Measurements from ENCODE around the gene URGCP.

DNA sequence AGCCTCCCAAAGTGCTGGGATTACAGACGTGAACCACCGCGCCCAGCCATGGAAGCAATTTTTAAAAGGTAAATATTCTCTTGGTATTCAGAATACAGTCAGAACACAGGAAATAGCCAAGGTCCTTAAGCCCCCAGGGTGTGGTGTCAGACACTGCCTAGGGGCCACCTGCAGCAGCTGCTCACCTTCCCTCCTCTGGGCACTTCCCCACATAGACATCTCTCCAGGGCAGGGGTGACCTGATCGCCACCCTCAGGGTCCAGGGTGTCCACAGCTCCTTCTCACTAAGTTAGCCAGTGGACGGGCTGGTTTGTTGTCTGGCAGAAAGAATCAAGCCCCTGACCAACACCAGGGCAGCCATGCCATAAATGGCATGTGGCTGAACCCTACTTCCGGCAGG, 15.9 kb downstream of the URGCP start:
- TF ChIP-seq POLR2A (IDR thresholded peaks at IDR 0.05; ENCODE audit: low read depth, low read length) (no peak), CHD1 (IDR thresholded peaks at IDR 0.05; ENCODE audit: low read depth, low read length) (no peak), SMC3 (IDR thresholded peaks at IDR 0.05; ENCODE audit: low read depth, low read length) (no peak), MAFK (IDR thresholded peaks at IDR 0.05; ENCODE audit: low read depth, low read length) (no peak), BHLHE40 (IDR thresholded peaks at IDR 0.05; ENCODE audit: low read depth, low read length) (no peak), MAZ (IDR thresholded peaks at IDR 0.05; ENCODE audit: borderline replicate concordance, low read depth, low read length) (no peak), RAD21 (IDR thresholded peaks at IDR 0.05; ENCODE audit: low read length) (no peak), MXI1 (IDR thresholded peaks at IDR 0.05; ENCODE audit: borderline replicate concordance, low read depth, low read length) (no peak), FOS (IDR thresholded peaks at IDR 0.05; ENCODE audit: low read depth, low read length) (no peak), RCOR1 (IDR thresholded peaks at IDR 0.05; ENCODE audit: insufficient replicate concordance, low read length) (no peak)
- TF ChIP-seq, protein P1, sequence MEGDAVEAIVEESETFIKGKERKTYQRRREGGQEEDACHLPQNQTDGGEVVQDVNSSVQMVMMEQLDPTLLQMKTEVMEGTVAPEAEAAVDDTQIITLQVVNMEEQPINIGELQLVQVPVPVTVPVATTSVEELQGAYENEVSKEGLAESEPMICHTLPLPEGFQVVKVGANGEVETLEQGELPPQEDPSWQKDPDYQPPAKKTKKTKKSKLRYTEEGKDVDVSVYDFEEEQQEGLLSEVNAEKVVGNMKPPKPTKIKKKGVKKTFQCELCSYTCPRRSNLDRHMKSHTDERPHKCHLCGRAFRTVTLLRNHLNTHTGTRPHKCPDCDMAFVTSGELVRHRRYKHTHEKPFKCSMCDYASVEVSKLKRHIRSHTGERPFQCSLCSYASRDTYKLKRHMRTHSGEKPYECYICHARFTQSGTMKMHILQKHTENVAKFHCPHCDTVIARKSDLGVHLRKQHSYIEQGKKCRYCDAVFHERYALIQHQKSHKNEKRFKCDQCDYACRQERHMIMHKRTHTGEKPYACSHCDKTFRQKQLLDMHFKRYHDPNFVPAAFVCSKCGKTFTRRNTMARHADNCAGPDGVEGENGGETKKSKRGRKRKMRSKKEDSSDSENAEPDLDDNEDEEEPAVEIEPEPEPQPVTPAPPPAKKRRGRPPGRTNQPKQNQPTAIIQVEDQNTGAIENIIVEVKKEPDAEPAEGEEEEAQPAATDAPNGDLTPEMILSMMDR (conservative IDR thresholded peaks at IDR 0.05; ENCODE audit: low read depth, low read length) = no peak
